K562 (cell line): ENCODE results near the gene NR2F2. TPM values are rescaled to one million over a fixed set of nuclear protein-coding genes. Genes with fewer than 3 reads are reported as not detected.

ENCODE experiments used
- CHD2 ChIP-seq: IDR thresholded peaks from 2 replicates; pipeline ENCODE4 v1.6.1; 2011; ENCODE audit warnings: low read depth, low read length
- EWSR1 ChIP-seq: fragments of 450-650 bp; IDR thresholded peaks from 2 replicates; pipeline ENCODE4 v1.6.1; 2018; ENCODE audit warnings: borderline replicate concordance, mild to moderate bottlenecking, low read depth, moderate library complexity; ENCODE audit not compliant: partially characterized antibody
- FOXK2 ChIP-seq, 2 experiments: fragments of 450-650 bp; IDR thresholded peaks in 1 of 2; conservative IDR thresholded peaks in 1 of 2; 2 replicates each; pipeline ENCODE4 v1.6.1; 2016; ENCODE audit warnings: low read depth in 2 of 2, mild to moderate bottlenecking in 1 of 2
- NFE2L1 ChIP-seq: fragments of 450-650 bp; IDR thresholded peaks from 2 replicates; pipeline ENCODE4 v1.6.1; 2016; ENCODE audit warnings: missing genetic modification characterization, low read depth, mild to moderate bottlenecking, missing compliant biosample characterization, moderate library complexity, borderline replicate concordance
- NR3C1 ChIP-seq: sonication (generic); formaldehyde crosslinking; IDR thresholded peaks from 2 replicates; pipeline ENCODE4 v1.8.1; 2022; ENCODE audit warnings: missing genetic modification reagents
- PML ChIP-seq: IDR thresholded peaks from 2 replicates; pipeline ENCODE4 v1.6.1; 2012; ENCODE audit warnings: low read length, inconsistent platforms
- SNAPC5 ChIP-seq: fragments of 250-450 bp; sonication (Bioruptor Pico); IDR thresholded peaks from 2 replicates; pipeline ENCODE4 v1.8.0; 2021; ENCODE audit warnings: moderate library complexity, mild to moderate bottlenecking, inconsistent platforms
- SP1 ChIP-seq: sonication (generic); formaldehyde crosslinking; IDR thresholded peaks from 2 replicates; pipeline ENCODE4 v1.8.1; 2022; ENCODE audit warnings: mild to moderate bottlenecking, missing genetic modification reagents
- ZBTB2 ChIP-seq: fragments of 450-650 bp; IDR thresholded peaks from 2 replicates; pipeline ENCODE4 v1.6.1; 2016; ENCODE audit warnings: antibody characterized with exemption
- ZNF224 ChIP-seq: sonication (generic); formaldehyde crosslinking; IDR thresholded peaks from 2 replicates; pipeline ENCODE4 v1.8.0; 2022; ENCODE audit warnings: mild to moderate bottlenecking, missing genetic modification reagents
- ZNF354B ChIP-seq: fragments of 250-450 bp; sonication (Bioruptor Pico); IDR thresholded peaks from 2 replicates; pipeline ENCODE4 v1.4.0; 2020
- polyA plus RNA-seq, 8 experiments: library from polyadenylated mRNA; depleted of rRNA in 4 of 8; stranded (reverse) in 5 of 8; unstranded in 3 of 8; fragments of >200 nt; fragmentation: Nextera tagmentation in 2 of 8; fragmentation: Illumina TruSeq in 1 of 8; extraction: Ambion mirVana in 2 of 8; extraction: Trizol in 1 of 8; gene quantifications; 2 replicates each; pipeline versions ENCODE4 v1.2.1 to v1.2.3, GENCODE V29; 2011 to 2014; ENCODE audit warnings: inconsistent platforms in 1 of 8, missing spikeins in 1 of 8
- total RNA-seq, 7 experiments: library from RNA; depleted of rRNA in 6 of 7; stranded (reverse); fragments of >200 nt in 6 of 7; fragmentation: Illumina TruSeq in 2 of 7; extraction: Trizol in 2 of 7; gene quantifications; 2 replicates each; pipeline versions ENCODE4 v1.2.1 to v1.2.3, GENCODE V29; 2011 to 2021; ENCODE audit warnings: low replicate concordance in 1 of 7
- TF ChIP-seq, protein P1 (sequence below): fragments of 450-650 bp; IDR thresholded peaks from 2 replicates; pipeline ENCODE4 v1.6.1; 2017; ENCODE audit warnings: antibody characterized with exemption, mild to moderate bottlenecking
- TF ChIP-seq, protein P2 (sequence below): fragments of 200-800 bp; sonication (Bioruptor generic); IDR thresholded peaks from 2 replicates; pipeline ENCODE4 v1.6.1; 2017; ENCODE audit warnings: missing genetic modification characterization, missing compliant biosample characterization
- TF ChIP-seq, protein P3 (sequence below), 2 experiments: IDR thresholded peaks in 1 of 2; conservative IDR thresholded peaks in 1 of 2; 2 replicates each; pipeline ENCODE4 v1.6.1; 2016; ENCODE audit warnings: low read depth in 2 of 2, mild to moderate bottlenecking in 1 of 2, missing compliant biosample characterization in 1 of 2, missing genetic modification characterization in 1 of 2, moderate library complexity in 1 of 2

Gene NR2F2
- total and polyA plus RNA-seq, 9 of the 15 experiments (the other 6 are each of a cell fraction or from before 2014, with no cell fraction given) = 6.0 to 51.8 (median 11.1) TPM

GRCh38 chr15:96327155-96327741 lies 3.3 kb upstream of the NR2F2 start (continued):
- TF ChIP-seq, protein P1, sequence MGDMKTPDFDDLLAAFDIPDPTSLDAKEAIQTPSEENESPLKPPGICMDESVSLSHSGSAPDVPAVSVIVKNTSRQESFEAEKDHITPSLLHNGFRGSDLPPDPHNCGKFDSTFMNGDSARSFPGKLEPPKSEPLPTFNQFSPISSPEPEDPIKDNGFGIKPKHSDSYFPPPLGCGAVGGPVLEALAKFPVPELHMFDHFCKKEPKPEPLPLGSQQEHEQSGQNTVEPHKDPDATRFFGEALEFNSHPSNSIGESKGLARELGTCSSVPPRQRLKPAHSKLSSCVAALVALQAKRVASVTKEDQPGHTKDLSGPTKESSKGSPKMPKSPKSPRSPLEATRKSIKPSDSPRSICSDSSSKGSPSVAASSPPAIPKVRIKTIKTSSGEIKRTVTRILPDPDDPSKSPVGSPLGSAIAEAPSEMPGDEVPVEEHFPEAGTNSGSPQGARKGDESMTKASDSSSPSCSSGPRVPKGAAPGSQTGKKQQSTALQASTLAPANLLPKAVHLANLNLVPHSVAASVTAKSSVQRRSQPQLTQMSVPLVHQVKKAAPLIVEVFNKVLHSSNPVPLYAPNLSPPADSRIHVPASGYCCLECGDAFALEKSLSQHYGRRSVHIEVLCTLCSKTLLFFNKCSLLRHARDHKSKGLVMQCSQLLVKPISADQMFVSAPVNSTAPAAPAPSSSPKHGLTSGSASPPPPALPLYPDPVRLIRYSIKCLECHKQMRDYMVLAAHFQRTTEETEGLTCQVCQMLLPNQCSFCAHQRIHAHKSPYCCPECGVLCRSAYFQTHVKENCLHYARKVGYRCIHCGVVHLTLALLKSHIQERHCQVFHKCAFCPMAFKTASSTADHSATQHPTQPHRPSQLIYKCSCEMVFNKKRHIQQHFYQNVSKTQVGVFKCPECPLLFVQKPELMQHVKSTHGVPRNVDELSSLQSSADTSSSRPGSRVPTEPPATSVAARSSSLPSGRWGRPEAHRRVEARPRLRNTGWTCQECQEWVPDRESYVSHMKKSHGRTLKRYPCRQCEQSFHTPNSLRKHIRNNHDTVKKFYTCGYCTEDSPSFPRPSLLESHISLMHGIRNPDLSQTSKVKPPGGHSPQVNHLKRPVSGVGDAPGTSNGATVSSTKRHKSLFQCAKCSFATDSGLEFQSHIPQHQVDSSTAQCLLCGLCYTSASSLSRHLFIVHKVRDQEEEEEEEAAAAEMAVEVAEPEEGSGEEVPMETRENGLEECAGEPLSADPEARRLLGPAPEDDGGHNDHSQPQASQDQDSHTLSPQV = peak; percentile 20; the same call in 1 of the 2 replicates
- TF ChIP-seq EWSR1 (no peak), ZNF354B (CRISPR knock-in tag) (no peak), NR3C1 (no peak), SP1 (CRISPR knock-in tag) (no peak), FOXK2 (conservative IDR thresholded peaks at IDR 0.05 in 1 of 2, IDR thresholded peaks at IDR 0.05 in 1 of 2; ENCODE audit: low read depth in 2 of 2) (0 out of 4 replicates have a peak, but pooled peaks of 1 of the 2 experiments have one; percentile 4), CHD2 (no peak), PML (no peak), ZNF224 (CRISPR knock-in tag) (no peak), ZBTB2 (no peak), SNAPC5 (CRISPR knock-in tag) (no peak), NFE2L1 (tag) (no peak)
- TF ChIP-seq, protein P2, sequence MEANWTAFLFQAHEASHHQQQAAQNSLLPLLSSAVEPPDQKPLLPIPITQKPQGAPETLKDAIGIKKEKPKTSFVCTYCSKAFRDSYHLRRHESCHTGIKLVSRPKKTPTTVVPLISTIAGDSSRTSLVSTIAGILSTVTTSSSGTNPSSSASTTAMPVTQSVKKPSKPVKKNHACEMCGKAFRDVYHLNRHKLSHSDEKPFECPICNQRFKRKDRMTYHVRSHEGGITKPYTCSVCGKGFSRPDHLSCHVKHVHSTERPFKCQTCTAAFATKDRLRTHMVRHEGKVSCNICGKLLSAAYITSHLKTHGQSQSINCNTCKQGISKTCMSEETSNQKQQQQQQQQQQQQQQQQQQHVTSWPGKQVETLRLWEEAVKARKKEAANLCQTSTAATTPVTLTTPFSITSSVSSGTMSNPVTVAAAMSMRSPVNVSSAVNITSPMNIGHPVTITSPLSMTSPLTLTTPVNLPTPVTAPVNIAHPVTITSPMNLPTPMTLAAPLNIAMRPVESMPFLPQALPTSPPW = no peak; the same call in 1 of the 2 replicates
- TF ChIP-seq, protein P3, sequence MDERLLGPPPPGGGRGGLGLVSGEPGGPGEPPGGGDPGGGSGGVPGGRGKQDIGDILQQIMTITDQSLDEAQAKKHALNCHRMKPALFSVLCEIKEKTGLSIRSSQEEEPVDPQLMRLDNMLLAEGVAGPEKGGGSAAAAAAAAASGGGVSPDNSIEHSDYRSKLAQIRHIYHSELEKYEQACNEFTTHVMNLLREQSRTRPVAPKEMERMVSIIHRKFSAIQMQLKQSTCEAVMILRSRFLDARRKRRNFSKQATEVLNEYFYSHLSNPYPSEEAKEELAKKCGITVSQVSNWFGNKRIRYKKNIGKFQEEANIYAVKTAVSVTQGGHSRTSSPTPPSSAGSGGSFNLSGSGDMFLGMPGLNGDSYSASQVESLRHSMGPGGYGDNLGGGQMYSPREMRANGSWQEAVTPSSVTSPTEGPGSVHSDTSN (CRISPR knock-in tag; IDR thresholded peaks at IDR 0.05; ENCODE audit: low read depth) = no peak
- TF ChIP-seq, protein P3 (tag; conservative IDR thresholded peaks at IDR 0.05; ENCODE audit: low read depth) = peak; percentile 86
